ENCODE results near the gene PAPSS1.
A peak's percentile ranks its signal among the peaks of the same experiment; 100 is the strongest.

- peak; percentile 87 to 88 for TF ChIP-seq CTCF (conservative IDR thresholded peaks at IDR 0.05; ENCODE audit: low read depth in 2 of 2)
- TF ChIP-seq POLR2AphosphoS5 (IDR thresholded peaks at IDR 0.05; ENCODE audit: low read depth), result no peak
- TF ChIP-seq EZH2 (IDR thresholded peaks at IDR 0.05; ENCODE audit: low read depth, unreplicated experiment), result no peak
Observed at GRCh38 chr4:107736924-107737448, 17.0 kb upstream of the PAPSS1 start.
